ENCODE data around the gene DZIP1.
A peak's percentile ranks its signal among the peaks of the same experiment; 100 is the strongest.

The DZIP1 gene

DNA sequence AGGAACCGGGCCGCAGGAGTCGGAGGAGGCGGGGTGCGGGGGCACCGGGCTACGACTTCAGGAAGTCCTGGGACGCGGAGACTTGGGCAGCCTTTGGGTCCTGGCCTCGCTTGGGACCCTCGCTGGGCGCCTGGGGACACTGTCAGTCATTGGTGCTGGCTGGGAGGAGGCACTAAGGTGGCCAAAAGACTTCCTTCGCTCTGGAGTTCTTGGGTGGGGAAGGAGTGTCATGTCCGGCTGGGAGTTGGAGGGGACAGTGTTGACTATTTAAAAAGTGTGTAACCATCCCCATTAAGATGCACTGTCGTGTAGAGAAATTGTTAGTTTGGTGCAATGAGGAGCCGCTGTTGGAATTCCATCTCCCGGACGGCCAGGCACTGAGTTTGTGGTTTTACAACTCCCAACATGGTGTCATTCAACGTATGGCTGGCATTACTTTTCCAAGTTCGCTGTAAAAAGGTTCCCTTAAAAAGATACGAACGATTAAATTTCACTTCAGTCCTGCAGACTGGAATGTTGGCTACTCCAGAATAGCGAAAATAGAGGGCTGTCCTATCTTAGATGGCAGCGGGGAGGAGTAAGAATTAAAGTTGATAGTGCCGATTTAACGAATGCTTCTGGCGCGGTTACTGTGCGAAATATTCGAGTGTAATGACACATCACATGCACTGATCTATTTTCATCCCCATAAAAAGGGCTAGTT, 33.2 kb upstream of the DZIP1 start:
- Histone ChIP-seq H3K79me2 (ENCODE audit: insufficient read depth, low read length) (peaks cover 54% of the 10 kb centered on the region), H3K4me1 (ENCODE audit: insufficient read depth, low read length, severe bottlenecking) (peaks cover 40% of the 10 kb centered on the region), H2AFZ (ENCODE audit: low read length) (no peak overlapping the region), H3K27ac (ENCODE audit: low read depth, low read length, poor library complexity, severe bottlenecking) (peak overlapping the region; percentile 13), H3K9me3 (ENCODE audit: low read length) (peaks cover 10% of the 10 kb centered on the region), H3K4me3 (ENCODE audit: low read depth, low read length, poor library complexity, severe bottlenecking) (peak overlapping the region; percentile 75), H4K20me1 (ENCODE audit: insufficient read depth, low read length) (no peaks in the 10 kb centered on the region), H3K36me3 (ENCODE audit: insufficient read depth, low read length) (peaks cover 23% of the 10 kb centered on the region), H3K9ac (ENCODE audit: low read length) (peak overlapping the region; percentile 84), H3K27me3 (ENCODE audit: insufficient read depth, low read length) (no peaks in the 10 kb centered on the region), H3F3A (ENCODE audit: insufficient read depth, low read length) (no peaks in the 10 kb centered on the region), H3K4me2 (ENCODE audit: low read length) (peak overlapping the region; percentile 83), H3K9me2 (ENCODE audit: low read depth, low read length) (no peaks in the 10 kb centered on the region)
- TF ChIP-seq, protein P1, sequence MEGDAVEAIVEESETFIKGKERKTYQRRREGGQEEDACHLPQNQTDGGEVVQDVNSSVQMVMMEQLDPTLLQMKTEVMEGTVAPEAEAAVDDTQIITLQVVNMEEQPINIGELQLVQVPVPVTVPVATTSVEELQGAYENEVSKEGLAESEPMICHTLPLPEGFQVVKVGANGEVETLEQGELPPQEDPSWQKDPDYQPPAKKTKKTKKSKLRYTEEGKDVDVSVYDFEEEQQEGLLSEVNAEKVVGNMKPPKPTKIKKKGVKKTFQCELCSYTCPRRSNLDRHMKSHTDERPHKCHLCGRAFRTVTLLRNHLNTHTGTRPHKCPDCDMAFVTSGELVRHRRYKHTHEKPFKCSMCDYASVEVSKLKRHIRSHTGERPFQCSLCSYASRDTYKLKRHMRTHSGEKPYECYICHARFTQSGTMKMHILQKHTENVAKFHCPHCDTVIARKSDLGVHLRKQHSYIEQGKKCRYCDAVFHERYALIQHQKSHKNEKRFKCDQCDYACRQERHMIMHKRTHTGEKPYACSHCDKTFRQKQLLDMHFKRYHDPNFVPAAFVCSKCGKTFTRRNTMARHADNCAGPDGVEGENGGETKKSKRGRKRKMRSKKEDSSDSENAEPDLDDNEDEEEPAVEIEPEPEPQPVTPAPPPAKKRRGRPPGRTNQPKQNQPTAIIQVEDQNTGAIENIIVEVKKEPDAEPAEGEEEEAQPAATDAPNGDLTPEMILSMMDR (IDR thresholded peaks at IDR 0.05; ENCODE audit: low read length): no peak
- TF ChIP-seq EZH2 (IDR thresholded peaks at IDR 0.05; ENCODE audit: borderline replicate concordance, low read length): no peak

- peak within 1 kb of the TSS; percentile 83 for H3K4me2 ChIP-seq (ENCODE audit: low read length)
- no peak for TF ChIP-seq EZH2 (IDR thresholded peaks at IDR 0.05; ENCODE audit: borderline replicate concordance, low read length)
- TF ChIP-seq, protein P1 (IDR thresholded peaks at IDR 0.05; ENCODE audit: low read length): no peak
- no peaks in the 10 kb centered on the region for H3F3A ChIP-seq (ENCODE audit: insufficient read depth, low read length)
- no peaks in the 10 kb centered on the region for H3K27me3 ChIP-seq (ENCODE audit: insufficient read depth, low read length)
- peaks cover 23% of the 10 kb centered on the region for H3K36me3 ChIP-seq (ENCODE audit: insufficient read depth, low read length)
- no peaks in the 10 kb centered on the region for H3K9me2 ChIP-seq (ENCODE audit: low read depth, low read length)
- peak within 1 kb of the TSS; percentile 59 for H2AFZ ChIP-seq (ENCODE audit: low read length)
- peaks cover 46% of the 10 kb centered on the region for H3K79me2 ChIP-seq (ENCODE audit: insufficient read depth, low read length)
- H3K9ac ChIP-seq (ENCODE audit: low read length): peak within 1 kb of the TSS; percentile 84
- H3K9me3 ChIP-seq (ENCODE audit: low read length): peaks cover 12% of the 10 kb centered on the region
- H3K27ac ChIP-seq (ENCODE audit: low read depth, low read length, poor library complexity, severe bottlenecking): peak within 1 kb of the TSS; percentile 58
- peak within 1 kb of the TSS; percentile 75 for H3K4me3 ChIP-seq (ENCODE audit: low read depth, low read length, poor library complexity, severe bottlenecking)
- H3K4me1 ChIP-seq (ENCODE audit: insufficient read depth, low read length, severe bottlenecking): peaks cover 40% of the 10 kb centered on the region
- no peaks in the 10 kb centered on the region for H4K20me1 ChIP-seq (ENCODE audit: insufficient read depth, low read length)
Measured at GRCh38 chr13:95676762-95677563, 32.5 kb upstream of the DZIP1 start, which contains the start of gene DNAJC3. Gene DNAJC3 (plus strand): TSS chr13:95677139. CDS start chr13:95677256, 117 bp downstream.

DNA sequence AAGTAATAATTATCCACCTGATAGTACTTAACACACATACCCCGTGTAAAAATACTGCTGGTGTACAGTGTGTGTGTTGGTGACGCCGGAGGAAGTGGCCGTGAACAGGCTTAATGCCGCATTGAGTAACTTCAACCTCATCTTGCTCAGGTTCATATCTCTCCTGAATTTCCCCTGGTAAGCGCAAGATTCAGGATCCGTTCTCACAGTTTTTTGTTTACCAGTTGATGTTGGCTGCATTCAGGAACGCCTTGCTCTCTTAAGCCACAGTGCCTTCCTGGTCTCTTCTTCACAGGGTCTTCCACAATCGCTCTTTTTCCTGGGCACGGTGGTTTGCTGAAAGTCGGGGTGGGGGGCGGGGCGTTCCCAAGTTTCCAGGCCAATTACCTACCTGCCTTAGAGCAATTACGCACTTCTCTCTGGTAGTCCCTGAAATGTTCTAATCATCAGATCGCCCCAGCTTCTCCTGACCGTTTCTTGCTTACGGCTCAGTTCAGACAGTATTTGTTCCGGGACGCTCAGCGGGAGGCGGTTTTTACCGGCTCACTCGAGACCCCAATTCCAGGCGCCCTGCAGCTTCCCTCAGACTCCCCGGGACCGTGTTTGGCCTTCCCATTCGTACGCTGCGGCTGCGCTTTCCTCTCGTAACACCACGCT, 31.7 kb upstream of the DZIP1 start:
- peak overlapping the region; percentile 79 for H3K4me2 ChIP-seq (ENCODE audit: low read length)
- no peaks in the 10 kb centered on the region for H3F3A ChIP-seq (ENCODE audit: insufficient read depth, low read length)
- H3K9me3 ChIP-seq (ENCODE audit: low read length): peaks cover 19% of the 10 kb centered on the region
- peak overlapping the region; percentile 58 for H3K27ac ChIP-seq (ENCODE audit: low read depth, low read length, poor library complexity, severe bottlenecking)
- H4K20me1 ChIP-seq (ENCODE audit: insufficient read depth, low read length): no peaks in the 10 kb centered on the region
- no peak for TF ChIP-seq EZH2 (IDR thresholded peaks at IDR 0.05; ENCODE audit: borderline replicate concordance, low read length)
- TF ChIP-seq, protein P1 (IDR thresholded peaks at IDR 0.05; ENCODE audit: low read length): no peak
- H3K36me3 ChIP-seq (ENCODE audit: insufficient read depth, low read length): peaks cover 15% of the 10 kb centered on the region
- peaks cover 40% of the 10 kb centered on the region for H3K4me1 ChIP-seq (ENCODE audit: insufficient read depth, low read length, severe bottlenecking)
- no peaks in the 10 kb centered on the region for H3K27me3 ChIP-seq (ENCODE audit: insufficient read depth, low read length)
- H3K9me2 ChIP-seq (ENCODE audit: low read depth, low read length): no peaks in the 10 kb centered on the region
- peak overlapping the region; percentile 83 for H3K9ac ChIP-seq (ENCODE audit: low read length)
- peak overlapping the region; percentile 75 for H3K4me3 ChIP-seq (ENCODE audit: low read depth, low read length, poor library complexity, severe bottlenecking)
- peak overlapping the region; percentile 59 for H2AFZ ChIP-seq (ENCODE audit: low read length)
- peaks cover 39% of the 10 kb centered on the region for H3K79me2 ChIP-seq (ENCODE audit: insufficient read depth, low read length)
